Measurements from ENCODE around the gene ITPR2.

- no peak for TF ChIP-seq CTCF (IDR thresholded peaks at IDR 0.05)
- TF ChIP-seq POLR2A (IDR thresholded peaks at IDR 0.05): no peak
- TF ChIP-seq EP300 (IDR thresholded peaks at IDR 0.05): no peak
Observed at GRCh38 chr12:26528943-26529342, 304.1 kb downstream of the ITPR2 start.

All from tibial nerve (tissue), 4 donors.